Measurements from ENCODE around the gene CCDC201.

CCDC201 gene

DNA sequence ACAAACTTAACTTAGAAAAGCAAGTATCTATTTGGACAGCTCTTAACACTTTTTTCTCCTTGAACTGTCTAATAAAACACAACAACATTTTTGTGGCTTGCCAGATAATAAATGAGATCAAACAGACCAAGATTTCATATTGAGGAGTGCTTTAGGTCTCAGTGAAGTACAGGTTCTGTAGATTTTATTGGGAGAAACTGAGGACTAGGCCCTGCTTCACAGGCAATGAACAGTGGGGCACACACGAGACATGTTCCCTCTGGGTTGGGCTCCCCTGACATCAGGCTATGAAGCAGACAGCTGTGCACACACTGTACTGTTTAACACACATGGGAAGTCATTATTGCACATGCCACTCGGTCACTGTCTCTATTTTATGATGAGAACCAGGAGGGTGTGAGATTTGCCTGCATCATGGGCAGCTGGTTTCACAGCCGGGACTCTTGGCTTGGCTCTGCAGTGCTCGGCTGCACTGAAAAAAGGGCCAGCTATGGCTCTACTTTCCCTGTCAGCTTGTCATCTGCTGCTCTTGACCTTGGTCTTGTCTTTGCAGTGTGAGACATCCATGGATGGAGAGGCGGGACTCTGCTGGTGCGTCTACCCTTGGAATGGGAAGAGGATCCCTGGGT is 19.6 kb upstream of the CCDC201 start:
- DNase-seq = no peak

DNA sequence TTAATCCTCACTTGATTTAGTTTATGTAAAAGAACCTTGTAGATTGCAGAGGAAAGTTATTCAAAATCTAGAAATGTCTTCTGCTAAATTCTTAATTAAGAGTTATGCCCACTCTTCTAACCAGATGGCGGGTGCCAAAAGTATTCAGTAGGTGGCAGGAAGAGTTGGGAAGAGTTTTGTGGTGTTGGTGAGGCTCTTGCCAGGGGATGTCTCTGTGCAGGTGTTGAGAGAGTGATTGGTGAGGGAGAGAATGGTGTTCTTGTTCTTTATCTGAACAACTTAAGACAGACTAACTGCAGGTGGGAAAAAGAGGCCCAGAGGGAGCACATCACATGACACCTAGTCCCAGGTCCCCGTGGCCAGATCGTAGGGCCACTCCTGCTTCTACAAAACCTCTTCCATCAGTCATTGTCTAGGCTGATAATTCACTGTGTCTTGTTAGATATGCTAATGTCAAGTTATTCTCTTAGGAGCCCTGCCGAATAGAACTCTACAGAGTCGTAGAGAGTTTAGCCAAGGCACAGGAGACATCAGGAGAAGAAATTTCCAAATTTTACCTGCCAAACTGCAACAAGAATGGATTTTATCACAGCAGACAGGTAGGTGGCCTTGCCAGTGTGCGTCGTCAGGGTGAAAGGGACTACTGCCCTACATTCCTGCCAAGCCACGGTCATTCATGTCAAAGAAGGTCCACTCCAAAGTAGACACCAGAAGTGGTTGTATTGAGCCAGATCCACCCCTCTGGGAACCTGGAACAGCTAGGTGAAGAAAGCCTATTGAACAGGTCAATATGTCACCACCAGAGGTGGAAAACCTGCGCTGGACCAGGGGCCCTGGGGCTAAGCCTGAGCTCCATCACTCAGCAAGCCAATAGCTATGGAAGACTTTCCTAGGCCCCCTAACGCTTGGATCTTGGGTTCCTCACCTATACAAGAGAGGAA is 18.9 kb upstream of the CCDC201 start:
- no peak for DNase-seq

DNA sequence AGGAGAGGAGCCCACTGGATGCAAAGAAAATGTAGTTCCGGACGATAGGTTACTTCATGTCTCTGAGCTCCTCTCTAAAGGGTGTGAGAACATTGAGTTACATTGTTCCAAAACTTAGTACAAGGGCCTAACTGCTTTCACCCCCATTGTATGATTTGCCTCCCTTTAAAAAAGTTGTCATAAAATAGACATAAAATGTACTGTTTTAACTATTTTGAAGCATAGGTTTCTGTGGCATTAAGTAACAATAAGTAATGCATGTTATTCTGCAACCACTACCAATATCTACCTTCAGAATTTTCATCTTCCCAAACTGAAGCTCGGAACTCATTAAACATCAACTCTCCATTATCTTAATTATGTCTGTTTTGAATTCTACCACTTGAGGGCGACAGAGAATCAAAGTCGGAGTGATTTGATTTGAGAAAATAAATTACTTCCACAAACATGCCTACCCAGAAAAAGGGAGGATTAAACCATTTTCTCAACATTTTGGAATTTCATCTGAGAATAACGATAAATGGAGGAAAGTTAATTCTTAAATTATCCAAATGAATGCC is 18.1 kb upstream of the CCDC201 start:
- DNase-seq = peak; percentile 44 to 49

DNA sequence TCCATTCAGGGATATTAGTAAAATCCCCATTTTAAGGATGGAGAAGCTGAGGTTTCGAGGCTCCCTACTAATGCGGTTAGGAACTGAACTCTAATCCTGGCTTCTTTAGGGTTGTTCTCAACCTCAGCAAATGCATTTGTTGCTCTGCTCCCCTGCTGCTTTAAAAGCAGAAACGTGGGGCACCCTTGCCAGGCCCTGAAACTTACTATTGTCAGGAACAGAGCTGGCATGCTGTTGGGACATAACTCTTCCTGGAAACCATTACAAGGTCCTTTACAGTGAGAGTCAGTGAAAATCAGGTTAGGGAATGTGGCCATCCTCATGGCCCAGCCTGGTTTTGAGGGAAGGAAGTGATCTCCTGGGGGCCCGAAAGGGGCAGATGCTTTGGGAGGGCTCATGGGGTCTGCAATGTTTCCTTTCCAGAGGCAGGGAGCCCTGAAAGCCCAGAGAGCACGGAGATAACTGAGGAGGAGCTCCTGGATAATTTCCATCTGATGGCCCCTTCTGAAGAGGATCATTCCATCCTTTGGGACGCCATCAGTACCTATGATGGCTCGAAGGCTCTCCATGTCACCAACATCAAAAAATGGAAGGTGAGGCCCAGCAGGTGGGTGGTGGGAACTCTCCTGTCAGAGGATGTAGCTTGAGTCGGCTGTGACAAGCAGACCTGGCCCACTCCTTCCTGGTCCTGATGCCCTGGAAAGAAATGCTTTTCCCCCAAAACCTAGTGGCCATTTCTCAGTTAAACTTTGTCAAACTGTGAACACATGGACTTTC is 17.4 kb upstream of the CCDC201 start:
- DNase-seq = no peak

DNA sequence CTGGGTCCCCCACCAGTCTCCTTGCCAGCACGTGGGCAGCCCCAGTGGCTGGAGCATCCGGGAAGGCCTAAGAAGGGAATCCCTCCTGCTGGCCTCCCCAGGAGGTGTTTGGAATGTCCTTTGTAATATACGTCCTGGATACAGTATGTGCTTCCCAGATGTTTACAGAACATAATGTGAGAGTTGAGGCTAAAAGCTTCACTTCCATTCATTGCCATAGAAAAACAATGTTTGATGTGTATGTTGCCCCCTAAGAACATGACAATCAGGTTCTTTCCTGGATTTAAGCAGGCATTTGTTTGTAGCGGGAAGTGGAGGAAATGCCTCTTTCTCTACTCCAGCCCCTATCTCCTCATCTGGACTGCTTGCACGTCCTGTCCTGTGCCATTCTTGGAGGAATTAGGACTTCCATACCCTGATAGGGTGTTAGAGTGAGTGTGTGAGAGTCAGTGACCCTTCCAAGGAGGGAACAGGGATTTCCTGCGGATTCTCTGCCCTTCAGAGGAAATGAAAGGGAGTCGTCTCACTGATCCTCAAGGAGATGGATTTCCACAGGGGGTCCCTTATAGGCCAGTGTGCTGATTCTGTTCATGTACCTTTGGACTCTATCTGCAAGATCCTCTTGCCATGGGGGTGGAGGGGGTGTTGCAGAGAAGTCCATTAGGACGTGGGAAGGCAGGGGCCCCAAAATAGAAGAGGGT is 16.6 kb upstream of the CCDC201 start:
- no peak for DNase-seq

DNA sequence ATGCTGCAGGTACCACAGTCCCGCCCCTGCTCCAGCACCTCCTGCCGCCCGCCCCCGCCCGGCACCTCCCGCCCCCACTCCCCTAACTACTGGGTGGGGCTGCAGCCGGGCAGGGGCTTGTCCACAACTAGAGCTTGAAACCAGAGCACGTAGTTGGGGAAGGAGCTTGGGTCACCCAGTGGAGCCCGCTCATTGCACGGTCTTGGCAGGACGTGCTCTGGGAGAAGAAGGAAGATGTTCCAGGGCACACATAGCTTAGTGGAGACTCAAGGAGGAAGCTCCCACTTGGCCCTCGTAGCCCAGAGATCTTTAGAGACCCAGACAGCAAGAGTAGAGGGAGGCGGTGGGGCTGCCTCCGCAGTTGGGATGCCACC is 16.1 kb upstream of the CCDC201 start:
- no peak for DNase-seq

DNA sequence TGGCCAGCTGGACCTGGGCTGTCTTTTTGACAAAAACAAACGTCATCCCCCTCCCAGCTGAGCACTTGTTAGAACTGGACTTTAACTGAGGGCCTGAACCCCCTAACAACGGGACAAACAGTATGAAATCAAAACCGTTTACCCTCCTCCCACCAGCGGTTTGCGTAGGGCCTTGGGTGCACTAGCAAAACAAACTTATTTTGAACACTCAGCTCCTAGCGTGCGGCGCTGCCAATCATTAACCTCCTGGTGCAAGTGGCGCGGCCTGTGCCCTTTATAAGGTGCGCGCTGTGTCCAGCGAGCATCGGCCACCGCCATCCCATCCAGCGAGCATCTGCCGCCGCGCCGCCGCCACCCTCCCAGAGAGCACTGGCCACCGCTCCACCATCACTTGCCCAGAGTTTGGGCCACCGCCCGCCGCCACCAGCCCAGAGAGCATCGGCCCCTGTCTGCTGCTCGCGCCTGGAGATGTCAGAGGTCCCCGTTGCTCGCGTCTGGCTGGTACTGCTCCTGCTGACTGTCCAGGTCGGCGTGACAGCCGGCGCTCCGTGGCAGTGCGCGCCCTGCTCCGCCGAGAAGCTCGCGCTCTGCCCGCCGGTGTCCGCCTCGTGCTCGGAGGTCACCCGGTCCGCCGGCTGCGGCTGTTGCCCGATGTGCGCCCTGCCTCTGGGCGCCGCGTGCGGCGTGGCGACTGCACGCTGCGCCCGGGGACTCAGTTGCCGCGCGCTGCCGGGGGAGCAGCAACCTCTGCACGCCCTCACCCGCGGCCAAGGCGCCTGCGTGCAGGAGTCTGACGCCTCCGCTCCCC is 15.5 kb upstream of the CCDC201 start, which contains the start of gene IGFBP1:
Gene IGFBP1, plus strand, starts transcription at position 304 of the 808 bp plus-strand sequence. Its CDS starts 165 bp downstream, at position 469.
- DNase-seq = peak; percentile 10 to 29

DNA sequence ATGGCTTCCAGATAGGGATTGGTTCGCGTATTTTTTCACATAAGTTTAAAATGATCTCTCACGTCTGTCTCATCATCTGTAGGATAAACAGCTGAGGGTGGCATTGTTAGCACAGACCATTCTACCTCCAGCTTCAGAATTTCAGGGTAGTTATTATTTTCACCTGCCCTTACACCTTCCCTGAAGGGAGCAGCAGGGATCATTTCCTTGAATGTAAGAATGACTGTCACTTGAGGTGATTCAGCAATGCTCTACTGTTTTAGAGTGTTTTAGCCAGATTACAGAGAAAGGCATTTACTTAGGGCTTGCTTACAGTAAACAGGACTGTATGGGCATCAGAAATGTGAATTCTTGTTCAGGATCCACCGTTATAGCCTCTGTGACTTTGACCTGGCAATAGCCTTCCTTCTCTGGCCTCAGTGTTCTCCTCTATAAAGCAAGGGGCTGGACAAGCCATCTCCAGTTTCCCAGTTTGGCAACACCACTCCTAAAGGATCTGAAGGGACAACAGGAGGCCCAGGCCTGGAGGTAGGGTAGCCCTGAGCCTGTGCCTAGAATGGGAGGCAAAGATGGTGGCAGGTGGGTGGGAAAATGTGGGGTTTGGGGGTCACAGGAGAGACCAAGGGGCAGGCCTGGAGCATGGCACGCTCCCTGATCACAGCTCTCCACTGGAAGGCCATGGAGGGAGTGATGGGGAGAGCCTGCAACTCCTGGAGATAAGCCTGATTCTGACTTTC is 14.2 kb upstream of the CCDC201 start:
- DNase-seq = no peak

DNA sequence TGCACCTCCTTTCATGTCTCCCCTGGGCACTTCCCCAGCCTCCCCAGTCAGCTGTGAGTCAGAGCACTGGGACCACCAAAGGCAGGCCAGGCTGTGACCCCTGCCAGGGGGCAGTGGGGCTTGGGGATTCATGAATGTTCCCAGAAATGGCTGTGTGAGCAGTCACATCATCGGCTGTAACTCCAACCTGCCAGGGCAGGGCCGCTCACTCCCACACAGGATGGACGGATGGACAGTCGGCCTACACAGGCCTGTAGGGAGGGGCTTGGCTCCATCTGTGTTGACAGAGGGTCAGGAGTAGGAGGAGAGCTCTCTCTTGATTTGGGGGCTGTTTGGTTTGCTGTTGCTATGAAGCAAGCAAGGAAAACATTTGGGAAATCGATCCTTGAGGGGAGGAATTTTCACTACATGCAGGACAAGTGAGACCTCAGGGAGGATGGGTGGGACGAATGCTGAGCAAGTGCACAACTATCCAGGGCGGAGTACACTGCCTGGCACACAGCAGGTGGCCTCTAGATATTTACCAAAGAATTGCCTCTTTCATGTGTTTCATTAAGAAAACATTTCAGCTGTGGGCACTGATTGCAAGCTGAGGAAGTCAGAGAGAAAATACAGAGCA is 12.5 kb upstream of the CCDC201 start:
- DNase-seq = no peak

DNA sequence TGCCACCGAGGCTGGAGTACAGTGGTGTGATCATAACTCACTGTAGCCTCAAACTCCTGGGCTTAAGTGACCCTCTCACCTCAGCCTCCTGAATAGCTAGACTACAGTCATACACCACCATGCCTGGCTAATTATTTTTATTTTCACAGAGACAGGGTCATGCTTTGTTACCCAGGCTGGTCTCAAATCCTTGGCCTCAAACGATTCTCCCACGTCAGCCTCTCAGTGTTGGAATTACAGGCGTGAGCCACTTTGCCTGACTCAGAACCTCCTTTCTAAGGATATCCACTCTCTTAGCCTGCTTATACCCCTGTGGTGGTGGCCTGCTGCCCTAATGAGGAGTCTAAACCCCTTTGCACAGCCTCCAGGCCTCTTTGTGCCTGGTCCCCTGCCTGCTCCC is 11.3 kb upstream of the CCDC201 start:
- no peak for DNase-seq

DNA sequence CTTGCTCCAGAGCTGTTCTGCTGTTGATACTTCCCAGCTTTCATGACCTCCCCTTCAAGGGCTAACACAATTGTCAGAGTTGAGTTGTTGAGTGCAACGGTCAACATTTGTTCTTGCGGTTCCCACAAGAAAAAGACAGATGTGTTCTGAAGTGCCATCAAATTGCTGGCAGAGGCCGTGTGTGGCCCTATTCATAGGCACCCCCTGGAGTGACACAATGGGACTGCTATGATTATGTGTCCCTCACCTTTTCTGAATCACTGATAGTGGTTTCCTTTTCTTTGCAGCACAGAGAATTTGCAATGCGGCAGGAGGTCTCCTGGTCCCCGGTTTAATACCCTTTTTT is 9.6 kb upstream of the CCDC201 start:
- peak; percentile 11 to 48 for DNase-seq

DNA sequence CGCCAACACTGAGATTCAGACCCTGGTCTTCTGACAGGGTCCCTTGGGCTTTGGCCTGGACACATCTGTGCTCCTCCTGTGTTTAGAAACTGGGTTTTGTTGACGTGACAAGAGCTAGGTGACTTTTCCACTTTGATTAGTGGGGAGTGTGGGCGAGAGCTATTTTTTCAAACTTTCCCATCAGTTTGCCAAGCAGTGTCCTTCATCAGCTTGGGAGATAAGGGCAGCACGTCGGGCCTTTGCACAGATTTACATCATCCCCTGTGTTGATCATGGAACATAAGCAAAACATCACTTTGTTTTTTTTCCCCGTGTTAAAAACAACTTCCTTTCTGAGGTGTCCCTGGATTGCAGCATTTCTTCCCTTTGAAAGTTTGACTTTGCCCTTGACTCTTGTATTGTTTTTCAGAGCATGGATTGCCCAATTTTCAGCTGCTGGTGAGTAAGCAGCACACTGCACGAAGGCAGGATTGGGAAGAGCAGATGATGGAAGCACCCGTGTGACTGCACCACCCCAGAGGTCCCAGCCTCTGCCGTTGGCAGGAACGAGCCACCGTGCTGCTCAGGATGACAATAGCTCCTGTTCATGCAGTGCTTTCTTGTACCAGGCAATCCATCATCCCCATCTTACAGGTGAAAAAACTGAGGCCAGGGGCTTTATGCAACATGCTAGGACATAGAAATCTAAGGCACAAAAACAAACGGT is 9.0 kb upstream of the CCDC201 start:
- no peak for DNase-seq

DNA sequence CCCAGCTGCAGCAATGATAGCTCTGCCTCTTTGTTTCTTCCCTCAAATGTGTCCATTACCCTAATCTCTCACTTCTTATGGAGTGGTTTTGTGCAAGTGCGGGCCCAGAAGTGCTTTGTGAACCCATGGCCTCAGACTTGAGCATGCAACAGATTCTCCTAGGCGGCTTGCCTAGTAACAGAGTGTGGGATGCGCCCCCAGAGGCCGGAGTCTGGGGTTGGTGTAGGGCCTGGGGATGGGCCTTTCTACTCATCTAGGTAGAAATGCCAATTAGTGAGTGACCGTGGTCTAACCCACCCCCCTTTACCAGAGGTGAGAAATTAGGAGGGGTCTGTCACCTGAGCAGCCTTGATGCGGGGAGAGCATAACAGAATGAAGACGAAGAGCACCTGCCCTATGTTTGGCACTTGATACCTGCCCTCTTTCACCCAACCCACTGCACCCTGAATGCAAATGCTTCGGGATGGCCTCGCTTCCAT is 8.4 kb upstream of the CCDC201 start:
- DNase-seq = no peak

DNA sequence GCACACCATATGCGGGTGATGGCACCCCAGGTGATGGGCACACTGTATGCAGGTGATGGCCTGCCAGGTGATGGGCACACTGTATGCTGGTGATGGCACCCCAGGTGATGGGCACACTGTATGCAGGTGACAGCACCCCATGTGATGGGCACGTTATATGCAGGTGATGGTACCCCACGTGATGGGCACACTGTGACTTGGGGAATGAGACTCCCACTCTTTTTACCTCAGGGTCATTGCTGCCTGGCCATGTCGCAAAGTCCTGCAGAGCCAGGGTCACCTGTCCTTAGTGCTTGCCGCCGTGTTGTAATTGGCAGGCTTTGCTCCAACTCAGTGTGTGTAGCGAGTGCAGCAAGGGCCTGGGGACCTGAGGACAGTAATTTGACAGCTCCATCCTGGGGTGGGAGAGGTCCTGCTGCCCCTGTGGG is 7.6 kb upstream of the CCDC201 start:
- DNase-seq = no peak

DNA sequence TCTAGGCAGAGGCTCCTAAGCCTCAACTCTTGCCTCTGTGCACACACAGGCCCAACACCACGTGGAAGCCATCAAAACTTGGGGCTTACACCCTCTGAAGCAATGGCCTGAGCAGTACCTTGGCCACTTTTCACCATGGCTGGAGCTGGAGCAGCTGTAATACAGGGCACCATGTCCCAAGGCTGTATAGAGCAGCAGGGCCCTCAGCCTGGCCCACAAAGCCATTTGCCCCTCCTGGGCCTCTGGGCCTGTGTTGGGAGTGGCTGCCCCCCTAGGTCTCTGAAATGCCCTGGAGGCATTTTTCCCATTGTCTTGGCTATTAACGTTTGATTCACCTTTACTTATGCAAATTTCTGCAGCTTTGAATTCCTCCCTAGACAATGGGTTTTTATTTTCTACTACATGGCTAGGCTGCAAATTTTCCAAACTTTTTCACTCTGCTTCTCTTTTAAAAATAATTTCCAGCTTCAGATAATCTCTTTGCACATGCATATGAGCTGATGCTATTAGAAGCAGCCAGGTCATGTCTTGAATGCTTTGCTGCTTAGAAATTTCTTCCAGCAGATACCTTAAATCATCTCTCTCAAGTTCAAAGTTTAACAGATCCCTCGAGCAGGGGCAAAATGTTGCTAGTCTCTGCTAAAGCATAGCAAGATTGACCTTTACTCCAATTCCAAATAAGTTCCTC is 5.7 kb upstream of the CCDC201 start:
- no peak for DNase-seq

DNA sequence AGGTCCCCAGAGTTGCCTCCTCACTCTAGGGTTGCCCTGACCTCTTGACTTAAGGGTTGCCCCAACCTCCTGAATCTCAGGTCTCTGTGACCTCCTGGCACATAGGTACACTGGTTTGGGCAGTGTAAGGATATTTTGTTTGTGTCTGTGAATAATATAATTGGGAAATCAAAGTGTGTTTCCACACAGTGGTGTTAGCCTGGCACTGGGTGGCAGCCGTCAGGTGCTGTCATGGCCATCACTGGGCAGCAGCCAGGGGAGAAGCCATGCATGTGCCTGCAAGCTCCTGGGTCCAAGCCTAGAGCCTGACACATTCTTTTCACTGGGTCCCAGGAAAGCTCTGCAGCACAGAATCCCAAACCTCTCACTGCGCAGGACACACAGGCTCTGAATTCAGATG is 3.6 kb upstream of the CCDC201 start:
- no peak for DNase-seq

DNA sequence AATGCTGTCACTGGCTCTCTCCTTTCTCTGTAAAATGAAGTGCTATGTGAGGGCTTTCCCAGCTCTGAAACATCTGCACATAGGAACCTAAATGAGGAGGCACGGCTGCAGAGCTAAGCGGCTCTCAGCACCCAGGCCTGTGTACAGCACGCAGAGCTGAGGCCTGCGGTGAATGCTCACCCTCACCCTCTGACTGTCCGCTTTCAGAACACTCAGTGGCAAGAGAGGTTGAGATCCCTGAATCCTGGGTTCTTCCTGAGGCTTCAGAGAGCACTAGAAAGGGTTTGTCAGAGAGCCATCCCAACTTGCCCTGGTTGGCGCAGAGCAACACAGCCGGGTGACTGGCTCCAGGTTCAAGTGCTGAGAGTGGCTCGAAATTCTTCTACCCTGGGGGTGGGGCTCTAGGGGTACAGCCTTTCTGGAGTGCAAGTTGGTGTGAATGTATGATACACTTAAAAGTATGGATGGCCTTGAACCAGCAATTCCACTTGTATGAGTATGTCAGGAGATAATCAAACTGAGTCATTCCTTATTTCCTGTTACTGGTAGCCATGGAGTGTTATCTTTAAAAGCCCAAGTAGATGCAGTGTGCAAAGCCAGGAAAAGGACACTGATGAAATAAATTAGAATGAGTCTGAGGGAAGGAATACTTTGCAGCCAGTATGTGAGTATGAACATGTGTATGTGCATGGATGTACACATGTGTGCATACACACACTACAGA is 1.7 kb upstream of the CCDC201 start:
- DNase-seq = no peak

DNA sequence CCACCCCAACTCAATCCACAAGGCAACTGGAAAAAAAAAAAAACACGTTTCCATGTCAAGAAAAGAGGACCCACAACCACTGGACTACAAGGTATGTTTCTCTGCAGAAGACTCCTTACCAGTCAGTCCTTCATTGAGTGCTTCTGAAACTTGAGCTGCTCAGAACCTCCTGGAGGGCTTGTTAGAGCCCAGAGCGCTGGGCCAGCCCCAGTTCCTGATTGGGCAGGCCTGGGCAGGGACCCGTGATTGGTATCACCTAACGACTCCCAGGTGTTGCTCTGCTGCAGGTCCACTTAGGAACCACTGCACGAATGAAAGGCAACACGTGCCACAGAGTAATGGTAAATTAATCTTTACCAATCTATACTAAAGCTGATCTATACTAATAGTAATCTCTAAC is 473 bp upstream of the CCDC201 start:
- DNase-seq = no peak

All from NCI-H2081 (cell line).